DOHH2 (cell line): ENCODE data around the gene TRIM46.
A peak's percentile ranks its signal among the peaks of the same experiment; 100 is the strongest.

ENCODE experiments used
- H3F3A ChIP-seq: fragments of 200-600 bp; sonication (generic), shearing (Covaris generic); 2 replicates; pipeline ENCODE4 v1.6.0; 2016; ENCODE audit warnings: antibody characterized with exemption, mild to moderate bottlenecking; ENCODE audit not compliant: control insufficient read depth, insufficient read depth
- H3K27ac ChIP-seq: fragments of 200-600 bp; sonication (generic); 2 replicates; pipeline ENCODE4 v1.5.1; 2014; ENCODE audit warnings: low read depth, mild to moderate bottlenecking, low read length, moderate library complexity
- H3K27me3 ChIP-seq: fragments of 200-600 bp; sonication (generic); 2 replicates; pipeline ENCODE4 v1.6.1; 2014; ENCODE audit warnings: mild to moderate bottlenecking, low read length, mixed read lengths; ENCODE audit not compliant: control insufficient read depth
- H3K36me3 ChIP-seq: fragments of 200-600 bp; sonication (generic); 2 replicates; pipeline ENCODE4 v1.6.1; 2014; ENCODE audit warnings: mild to moderate bottlenecking, low read length, moderate library complexity, mixed read lengths; ENCODE audit not compliant: control insufficient read depth
- H3K4me1 ChIP-seq: fragments of 200-600 bp; sonication (generic); 2 replicates; pipeline ENCODE4 v1.6.1; 2014; ENCODE audit warnings: mild to moderate bottlenecking, low read length, mixed read lengths; ENCODE audit not compliant: control insufficient read depth
- H3K4me2 ChIP-seq: fragments of 200-600 bp; sonication (generic); 2 replicates; pipeline ENCODE4 v1.6.0; 2014; ENCODE audit warnings: mild to moderate bottlenecking, low read length, moderate library complexity
- H3K4me3 ChIP-seq: fragments of 200-600 bp; sonication (generic); 2 replicates; pipeline ENCODE4 v1.5.1; 2014; ENCODE audit warnings: mild to moderate bottlenecking, low read length, mixed read lengths
- H3K79me2 ChIP-seq: fragments of 200-600 bp; sonication (generic); 2 replicates; pipeline ENCODE4 v1.6.1; 2014; ENCODE audit warnings: mild to moderate bottlenecking, low read length, mixed read lengths; ENCODE audit not compliant: control insufficient read depth
- H3K9me2 ChIP-seq: fragments of 200-600 bp; sonication (generic); replicated peaks from 2 replicates; pipeline ENCODE4 v1.6.1; 2014; ENCODE audit warnings: mild to moderate bottlenecking, low read length, mixed read lengths; ENCODE audit not compliant: control insufficient read depth
- H3K9me3 ChIP-seq: fragments of 200-600 bp; sonication (generic); 2 replicates; pipeline ENCODE4 v1.6.1; 2014; ENCODE audit warnings: antibody characterized with exemption, low read length, mixed read lengths; ENCODE audit not compliant: control insufficient read depth, insufficient read depth
- H4K20me1 ChIP-seq: fragments of 200-600 bp; sonication (generic); 2 replicates; pipeline ENCODE4 v1.6.0; 2014; ENCODE audit warnings: low read depth, mild to moderate bottlenecking, antibody characterized with exemption, low read length, moderate library complexity; ENCODE audit not compliant: control insufficient read depth, insufficient read depth
- EZH2phosphoT487 ChIP-seq: fragments of 200-600 bp; sonication (generic); IDR thresholded peaks from 2 replicates; pipeline ENCODE4 v1.6.1; 2017; ENCODE audit warnings: borderline replicate concordance, mild to moderate bottlenecking, antibody characterized with exemption, low read length, moderate library complexity, mixed read lengths
- TF ChIP-seq, protein P1 (sequence below): fragments of 200-600 bp; sonication (generic); IDR thresholded peaks from one replicate; pipeline ENCODE4 v1.5.1; 2014; ENCODE audit warnings: antibody characterized with exemption, mild to moderate bottlenecking, low read depth, low read length; ENCODE audit not compliant: poor library complexity, severe bottlenecking

TRIM46 gene

DNA sequence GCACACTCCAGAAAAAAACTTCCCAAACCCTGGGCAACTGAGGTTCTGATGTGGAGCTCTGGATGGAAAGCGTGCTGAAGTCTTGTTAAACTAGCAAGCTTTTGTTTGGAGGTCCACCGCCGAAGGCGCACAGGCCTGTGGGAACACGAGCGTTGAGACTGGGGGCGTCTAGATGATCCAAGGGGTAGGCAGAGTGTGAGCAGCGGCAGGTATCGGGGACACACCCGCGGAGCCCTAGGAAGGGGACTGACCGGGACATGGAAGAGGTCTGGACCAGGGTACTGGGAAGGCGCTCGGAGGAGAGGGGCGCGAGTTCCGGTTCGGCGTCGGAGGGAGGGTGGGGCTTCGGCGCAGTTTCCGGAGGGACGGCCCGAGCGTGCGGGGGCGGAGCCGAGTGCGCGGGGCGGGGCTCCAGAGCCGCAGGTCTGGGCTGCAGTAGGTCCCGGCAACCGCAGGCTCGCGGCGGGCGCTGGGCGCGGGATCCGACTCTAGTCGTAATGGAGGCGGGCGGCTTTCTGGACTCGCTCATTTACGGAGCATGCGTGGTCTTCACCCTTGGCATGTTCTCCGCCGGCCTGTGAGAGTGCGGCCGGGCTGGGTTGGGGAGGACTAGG, 38.1 kb upstream of the TRIM46 start, which contains the start of gene SLC50A1:
Gene SLC50A1, plus strand, starts transcription at position 438 of the 614 bp plus-strand sequence. Its CDS starts 60 bp downstream, at position 498.
- H3K4me2 ChIP-seq, result peak within 1 kb of the TSS; percentile 98
- no peaks in the 10 kb centered on the region for H3K9me2 ChIP-seq
- H3K27ac ChIP-seq, result peak within 1 kb of the TSS; percentile 78
- peaks cover 34% of the 10 kb centered on the region for H3K36me3 ChIP-seq
- H3F3A ChIP-seq, result peaks cover 16% of the 10 kb centered on the region
- H4K20me1 ChIP-seq, result no peaks in the 10 kb centered on the region
- no peaks in the 10 kb centered on the region for H3K9me3 ChIP-seq
- H3K4me3 ChIP-seq, result peak within 1 kb of the TSS; percentile 89
- peaks cover 48% of the 10 kb centered on the region for H3K79me2 ChIP-seq
- peaks cover 37% of the 10 kb centered on the region for H3K4me1 ChIP-seq
- TF ChIP-seq, protein P1, sequence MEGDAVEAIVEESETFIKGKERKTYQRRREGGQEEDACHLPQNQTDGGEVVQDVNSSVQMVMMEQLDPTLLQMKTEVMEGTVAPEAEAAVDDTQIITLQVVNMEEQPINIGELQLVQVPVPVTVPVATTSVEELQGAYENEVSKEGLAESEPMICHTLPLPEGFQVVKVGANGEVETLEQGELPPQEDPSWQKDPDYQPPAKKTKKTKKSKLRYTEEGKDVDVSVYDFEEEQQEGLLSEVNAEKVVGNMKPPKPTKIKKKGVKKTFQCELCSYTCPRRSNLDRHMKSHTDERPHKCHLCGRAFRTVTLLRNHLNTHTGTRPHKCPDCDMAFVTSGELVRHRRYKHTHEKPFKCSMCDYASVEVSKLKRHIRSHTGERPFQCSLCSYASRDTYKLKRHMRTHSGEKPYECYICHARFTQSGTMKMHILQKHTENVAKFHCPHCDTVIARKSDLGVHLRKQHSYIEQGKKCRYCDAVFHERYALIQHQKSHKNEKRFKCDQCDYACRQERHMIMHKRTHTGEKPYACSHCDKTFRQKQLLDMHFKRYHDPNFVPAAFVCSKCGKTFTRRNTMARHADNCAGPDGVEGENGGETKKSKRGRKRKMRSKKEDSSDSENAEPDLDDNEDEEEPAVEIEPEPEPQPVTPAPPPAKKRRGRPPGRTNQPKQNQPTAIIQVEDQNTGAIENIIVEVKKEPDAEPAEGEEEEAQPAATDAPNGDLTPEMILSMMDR, result no peak
- TF ChIP-seq EZH2phosphoT487, result no peak
- H3K27me3 ChIP-seq, result no peaks in the 10 kb centered on the region

DNA sequence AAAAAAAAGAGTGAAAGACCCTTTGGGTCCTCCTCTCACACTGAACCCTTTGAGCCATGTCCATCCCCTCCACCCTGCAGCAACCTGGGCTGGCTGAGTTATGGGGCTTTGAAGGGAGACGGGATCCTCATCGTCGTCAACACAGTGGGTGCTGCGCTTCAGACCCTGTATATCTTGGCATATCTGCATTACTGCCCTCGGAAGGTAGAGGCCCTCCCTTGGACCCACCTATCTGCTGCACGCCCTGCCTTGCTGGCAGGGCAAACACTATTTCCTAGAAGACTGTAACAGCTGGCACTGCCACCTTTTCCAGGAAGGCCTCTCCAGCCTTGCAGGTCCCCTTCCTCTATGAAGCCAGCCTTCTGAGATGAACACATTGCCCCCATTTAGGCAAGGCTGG, 36.9 kb upstream of the TRIM46 start:
- Histone ChIP-seq H3K4me1 (peaks cover 41% of the 10 kb centered on the region), H3K9me2 (no peaks in the 10 kb centered on the region), H4K20me1 (no peaks in the 10 kb centered on the region), H3K27ac (peak overlapping the region; percentile 78), H3K4me2 (peak overlapping the region; percentile 98), H3K4me3 (peak overlapping the region; percentile 89), H3K79me2 (peaks cover 48% of the 10 kb centered on the region), H3K27me3 (no peaks in the 10 kb centered on the region), H3F3A (peaks cover 16% of the 10 kb centered on the region), H3K36me3 (peaks cover 34% of the 10 kb centered on the region), H3K9me3 (no peaks in the 10 kb centered on the region)
- TF ChIP-seq EZH2phosphoT487, result no peak
- TF ChIP-seq, protein P1, result no peak

DNA sequence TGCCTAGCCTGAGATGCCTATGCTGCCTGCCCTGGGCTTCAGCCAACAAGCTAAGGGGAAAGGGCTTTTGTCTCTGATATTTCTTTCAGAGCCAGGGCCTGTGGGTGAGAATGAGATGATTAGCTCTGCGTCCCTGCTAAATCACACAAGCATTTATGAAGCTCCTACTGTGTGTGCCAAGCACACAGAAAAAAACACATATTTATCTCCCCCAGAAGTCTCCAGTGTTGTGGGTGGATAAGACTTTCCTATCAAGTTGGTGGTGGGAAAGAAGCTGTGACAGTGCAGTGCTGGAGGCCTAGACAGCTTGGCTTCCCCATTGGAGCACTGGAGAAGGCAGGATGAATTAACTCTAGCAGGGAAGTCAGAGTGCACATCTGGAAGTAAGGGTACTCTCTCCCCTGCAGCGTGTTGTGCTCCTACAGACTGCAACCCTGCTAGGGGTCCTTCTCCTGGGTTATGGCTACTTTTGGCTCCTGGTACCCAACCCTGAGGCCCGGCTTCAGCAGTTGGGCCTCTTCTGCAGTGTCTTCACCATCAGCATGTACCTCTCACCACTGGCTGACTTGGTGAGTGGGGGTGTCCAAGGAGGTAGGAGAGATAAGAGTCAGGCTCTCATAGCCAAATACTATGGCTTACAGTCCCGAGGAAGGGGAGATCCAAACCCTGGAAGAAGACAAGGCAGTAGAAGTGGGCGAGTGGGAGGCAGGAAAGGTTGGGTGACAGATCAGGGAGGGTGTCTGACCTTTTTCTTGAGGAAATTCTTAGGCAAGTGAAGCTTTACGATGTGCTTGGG, 36.3 kb upstream of the TRIM46 start:
- H4K20me1 ChIP-seq, result no peaks in the 10 kb centered on the region
- peak overlapping the region; percentile 98 for H3K4me2 ChIP-seq
- no peaks in the 10 kb centered on the region for H3K9me2 ChIP-seq
- peak overlapping the region; percentile 78 for H3K27ac ChIP-seq
- no peaks in the 10 kb centered on the region for H3K27me3 ChIP-seq
- H3K4me3 ChIP-seq, result peak overlapping the region; percentile 89
- H3K36me3 ChIP-seq, result peaks cover 34% of the 10 kb centered on the region
- no peak for TF ChIP-seq EZH2phosphoT487
- TF ChIP-seq, protein P1, result no peak
- H3K79me2 ChIP-seq, result peaks cover 48% of the 10 kb centered on the region
- no peaks in the 10 kb centered on the region for H3K9me3 ChIP-seq
- H3K4me1 ChIP-seq, result peaks cover 41% of the 10 kb centered on the region
- H3F3A ChIP-seq, result peaks cover 16% of the 10 kb centered on the region
